Measurements from ENCODE around the gene CFAP52.

DNA sequence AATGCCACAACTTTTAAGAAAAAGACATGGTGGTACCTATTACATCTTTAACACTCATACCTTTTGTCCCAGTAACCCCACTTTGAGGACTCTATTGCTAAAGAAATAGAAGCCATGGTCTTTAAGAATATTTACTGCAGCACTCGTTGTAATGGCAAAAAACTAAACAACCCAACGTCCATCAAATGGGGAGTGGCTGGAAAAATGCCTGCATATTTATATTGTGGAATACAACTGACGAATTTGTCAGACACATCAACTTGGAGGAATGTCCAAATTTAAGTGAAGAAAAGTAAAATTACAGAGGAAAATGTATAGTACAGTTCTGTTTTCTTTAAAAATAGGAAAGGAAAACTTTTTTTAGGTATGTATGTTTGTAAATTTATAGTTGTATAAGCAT is 48.7 kb upstream of the CFAP52 start:
- TF ChIP-seq, protein P1, sequence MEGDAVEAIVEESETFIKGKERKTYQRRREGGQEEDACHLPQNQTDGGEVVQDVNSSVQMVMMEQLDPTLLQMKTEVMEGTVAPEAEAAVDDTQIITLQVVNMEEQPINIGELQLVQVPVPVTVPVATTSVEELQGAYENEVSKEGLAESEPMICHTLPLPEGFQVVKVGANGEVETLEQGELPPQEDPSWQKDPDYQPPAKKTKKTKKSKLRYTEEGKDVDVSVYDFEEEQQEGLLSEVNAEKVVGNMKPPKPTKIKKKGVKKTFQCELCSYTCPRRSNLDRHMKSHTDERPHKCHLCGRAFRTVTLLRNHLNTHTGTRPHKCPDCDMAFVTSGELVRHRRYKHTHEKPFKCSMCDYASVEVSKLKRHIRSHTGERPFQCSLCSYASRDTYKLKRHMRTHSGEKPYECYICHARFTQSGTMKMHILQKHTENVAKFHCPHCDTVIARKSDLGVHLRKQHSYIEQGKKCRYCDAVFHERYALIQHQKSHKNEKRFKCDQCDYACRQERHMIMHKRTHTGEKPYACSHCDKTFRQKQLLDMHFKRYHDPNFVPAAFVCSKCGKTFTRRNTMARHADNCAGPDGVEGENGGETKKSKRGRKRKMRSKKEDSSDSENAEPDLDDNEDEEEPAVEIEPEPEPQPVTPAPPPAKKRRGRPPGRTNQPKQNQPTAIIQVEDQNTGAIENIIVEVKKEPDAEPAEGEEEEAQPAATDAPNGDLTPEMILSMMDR (conservative IDR thresholded peaks at IDR 0.05) = no peak
- no peak for TF ChIP-seq ZFX (IDR thresholded peaks at IDR 0.05)

All from C4-2B (cell line).